GM23248 (cell line): ENCODE results near the gene EXOSC10.
"Not testable (repeated sequence)": the region's sequence is repeated elsewhere in the genome, so short reads cannot be mapped to it uniquely, and the experiment has no call there.

Source experiments
- EZH2 ChIP-seq: fragments of 200-600 bp; sonication (generic); IDR thresholded peaks from 2 replicates; pipeline ENCODE4 v1.6.1; 2018; ENCODE audit warnings: antibody characterized with exemption, mild to moderate bottlenecking; ENCODE audit not compliant: insufficient read depth, poor library complexity, severe bottlenecking
- EZH2phosphoT487 ChIP-seq: fragments of 200-600 bp; sonication (generic); IDR thresholded peaks from 2 replicates; pipeline ENCODE4 v1.6.1; 2018; ENCODE audit warnings: antibody characterized with exemption, moderate library complexity, mild to moderate bottlenecking, low read depth; ENCODE audit not compliant: insufficient read depth

GRCh38 chr1:11037019-11037739, 62.5 kb downstream of the EXOSC10 start:
- TF ChIP-seq EZH2, EZH2phosphoT487: not testable (repeated sequence)
